Progenitor cell of endocrine pancreas (in vitro differentiated cells): Measurements from ENCODE around the gene MGST1. TPM values are rescaled to one million over a fixed set of nuclear protein-coding genes. Genes with fewer than 3 reads are reported as not detected.

Experiments
- DNase-seq: peaks from one replicate; pipeline ENCODE4 v3.0.0; 2021; ENCODE audit warnings: low spot score; ENCODE audit not compliant: unreplicated experiment
- H3K27ac Mint-ChIP-seq: 2 replicates; pipeline ENCODE4 v1.8.0; 2021; ENCODE audit warnings: mild to moderate bottlenecking, moderate library complexity, mixed read lengths
- H3K27me3 Mint-ChIP-seq: 2 replicates; pipeline ENCODE4 v1.8.0; 2021; ENCODE audit warnings: mixed read lengths
- H3K36me3 Mint-ChIP-seq: 2 replicates; pipeline ENCODE4 v1.8.0; 2022; ENCODE audit warnings: mixed read lengths; ENCODE audit not compliant: insufficient read depth
- H3K4me1 Mint-ChIP-seq: 2 replicates; pipeline ENCODE4 v1.8.0; 2021; ENCODE audit warnings: low read depth, mixed read lengths
- H3K4me3 Mint-ChIP-seq: 2 replicates; pipeline ENCODE4 v1.8.0; 2021; ENCODE audit warnings: low read depth, mild to moderate bottlenecking, moderate library complexity, mixed read lengths
- H3K9me3 Mint-ChIP-seq: 2 replicates; pipeline ENCODE4 v1.8.0; 2021; ENCODE audit warnings: low read depth, mixed read lengths
- total RNA-seq: library from RNA; stranded (reverse); gene quantifications from 2 replicates; pipeline ENCODE4 v1.2.1, GENCODE V29; 2021
- TF ChIP-seq, protein P1 (sequence below): fragments of 200-600 bp; sonication (generic); IDR thresholded peaks from one replicate; pipeline ENCODE4 v1.5.0; 2021; ENCODE audit warnings: antibody characterized with exemption, mild to moderate bottlenecking; ENCODE audit not compliant: unreplicated experiment

Gene MGST1
- total RNA-seq, 1 donor from 2014 or later: 198 TPM

DNA sequence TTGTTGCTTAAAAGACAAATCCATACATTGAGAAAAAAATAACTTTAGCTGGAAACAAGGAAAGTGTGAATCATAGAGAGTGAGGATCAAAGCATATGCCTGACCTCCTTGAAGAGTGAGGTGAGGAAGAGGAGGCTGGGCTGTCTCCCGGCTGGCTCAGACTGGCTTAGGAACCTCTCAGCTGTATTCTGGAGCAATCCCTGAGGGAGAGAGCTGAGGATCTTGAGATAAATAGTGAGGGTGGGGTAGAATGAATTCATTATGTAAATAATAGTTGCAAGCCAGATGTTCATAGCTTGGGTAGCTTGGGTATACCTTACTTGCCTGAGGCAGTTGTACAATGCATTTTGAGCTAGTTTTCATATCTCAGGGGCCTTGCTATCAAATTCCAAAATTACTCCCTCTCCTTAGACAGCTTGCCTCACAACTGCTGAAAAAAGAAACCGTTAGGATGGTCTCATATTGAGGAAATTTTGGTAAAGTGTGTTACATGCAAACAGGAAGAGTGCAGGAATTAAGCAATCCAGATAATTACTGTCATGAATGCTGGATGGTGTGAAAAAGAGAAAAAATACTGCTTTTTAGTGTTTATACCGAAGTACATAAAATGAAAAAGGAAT, 39.5 kb upstream of the MGST1 start:
- Mint-ChIP-seq H3K27ac (no peak overlapping the region), H3K36me3 (no peaks in the 10 kb centered on the region), H3K27me3 (no peaks in the 10 kb centered on the region), H3K4me1 (no peaks in the 10 kb centered on the region), H3K9me3 (peaks cover 23% of the 10 kb centered on the region), H3K4me3 (no peak overlapping the region)
- TF ChIP-seq, protein P1, sequence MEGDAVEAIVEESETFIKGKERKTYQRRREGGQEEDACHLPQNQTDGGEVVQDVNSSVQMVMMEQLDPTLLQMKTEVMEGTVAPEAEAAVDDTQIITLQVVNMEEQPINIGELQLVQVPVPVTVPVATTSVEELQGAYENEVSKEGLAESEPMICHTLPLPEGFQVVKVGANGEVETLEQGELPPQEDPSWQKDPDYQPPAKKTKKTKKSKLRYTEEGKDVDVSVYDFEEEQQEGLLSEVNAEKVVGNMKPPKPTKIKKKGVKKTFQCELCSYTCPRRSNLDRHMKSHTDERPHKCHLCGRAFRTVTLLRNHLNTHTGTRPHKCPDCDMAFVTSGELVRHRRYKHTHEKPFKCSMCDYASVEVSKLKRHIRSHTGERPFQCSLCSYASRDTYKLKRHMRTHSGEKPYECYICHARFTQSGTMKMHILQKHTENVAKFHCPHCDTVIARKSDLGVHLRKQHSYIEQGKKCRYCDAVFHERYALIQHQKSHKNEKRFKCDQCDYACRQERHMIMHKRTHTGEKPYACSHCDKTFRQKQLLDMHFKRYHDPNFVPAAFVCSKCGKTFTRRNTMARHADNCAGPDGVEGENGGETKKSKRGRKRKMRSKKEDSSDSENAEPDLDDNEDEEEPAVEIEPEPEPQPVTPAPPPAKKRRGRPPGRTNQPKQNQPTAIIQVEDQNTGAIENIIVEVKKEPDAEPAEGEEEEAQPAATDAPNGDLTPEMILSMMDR: no peak
- no peak for DNase-seq

- TF ChIP-seq, protein P1: no peak
- Mint-ChIP-seq H3K36me3 (no peaks in the 10 kb centered on the region), H3K27me3 (no peaks in the 10 kb centered on the region), H3K4me1 (no peaks in the 10 kb centered on the region), H3K9me3 (peaks cover 24% of the 10 kb centered on the region), H3K4me3 (no peak overlapping the region), H3K27ac (no peak overlapping the region)
- DNase-seq: no peak
Observed at GRCh38 chr12:16310934-16311333, 36.5 kb upstream of the MGST1 start.

DNA sequence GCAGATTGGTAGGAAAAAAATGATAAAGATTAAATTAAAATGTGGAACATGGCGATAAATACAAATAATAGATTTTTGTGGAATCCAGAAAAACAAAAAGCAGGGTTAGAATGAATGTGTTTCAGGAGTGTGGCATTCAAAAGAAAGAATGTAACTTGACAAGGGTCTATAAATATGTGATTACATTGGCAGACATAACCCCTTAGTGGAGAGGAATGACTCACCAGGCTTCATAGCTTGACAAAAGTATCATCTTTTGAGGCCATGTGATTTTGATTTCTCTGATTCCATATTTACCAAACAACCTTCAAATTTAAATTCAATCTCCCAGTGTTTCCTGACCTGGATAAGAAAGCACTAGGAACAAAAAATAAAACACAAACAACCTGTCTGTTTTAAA, 24.4 kb upstream of the MGST1 start:
- peaks cover 3% of the 10 kb centered on the region for H3K36me3 Mint-ChIP-seq
- no peak overlapping the region for H3K4me3 Mint-ChIP-seq
- no peaks in the 10 kb centered on the region for H3K27me3 Mint-ChIP-seq

DNA sequence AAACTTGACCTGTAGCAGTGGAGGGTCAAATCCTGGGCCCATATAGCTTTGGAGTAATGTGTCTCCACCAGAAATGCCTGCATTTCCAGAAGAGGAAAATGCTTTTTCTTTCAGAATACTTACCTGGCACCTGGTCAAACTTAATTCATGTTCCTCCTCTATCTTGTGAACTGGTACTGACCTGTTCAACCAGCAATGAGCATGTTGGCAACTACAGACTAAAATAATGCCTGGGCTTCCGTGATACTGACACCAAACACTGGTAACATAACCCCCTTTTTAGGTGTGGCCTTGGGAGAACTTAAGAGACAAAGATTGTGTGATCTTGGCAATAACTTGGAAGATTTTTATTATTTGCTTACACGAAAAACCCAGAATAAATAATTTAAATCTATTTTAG, 23.8 kb upstream of the MGST1 start:
- Mint-ChIP-seq H3K36me3 (peaks cover 3% of the 10 kb centered on the region), H3K4me3 (no peak overlapping the region), H3K9me3 (peaks cover 11% of the 10 kb centered on the region), H3K27ac (no peak overlapping the region), H3K4me1 (peaks cover 25% of the 10 kb centered on the region), H3K27me3 (no peaks in the 10 kb centered on the region)
- TF ChIP-seq, protein P1: no peak
- no peak for DNase-seq

More for the DNA sequence above, 24.4 kb upstream of the MGST1 start:
- no peak for DNase-seq
- Mint-ChIP-seq H3K4me1 (peaks cover 23% of the 10 kb centered on the region), H3K27ac (no peak overlapping the region), H3K9me3 (peaks cover 5% of the 10 kb centered on the region)
- TF ChIP-seq, protein P1: no peak

DNA sequence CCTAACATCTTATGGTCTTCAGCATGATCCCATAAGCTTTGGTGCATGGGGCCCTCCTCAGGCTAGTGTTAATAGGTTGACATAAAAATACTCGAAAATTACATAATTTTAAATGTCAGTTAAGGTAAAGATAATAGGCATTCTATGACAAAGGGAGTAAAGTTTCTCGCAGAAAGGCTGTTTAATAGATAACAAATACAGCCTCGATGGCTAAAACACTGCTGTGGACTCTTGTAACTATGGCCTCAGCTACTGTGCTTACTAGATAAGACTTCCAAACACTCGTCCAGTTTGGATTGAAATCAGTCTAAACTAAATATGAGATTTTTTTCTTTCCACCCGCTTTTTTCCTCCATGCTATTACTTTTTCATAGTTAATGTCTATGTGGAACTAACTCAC, 23.2 kb upstream of the MGST1 start:
- TF ChIP-seq, protein P1: no peak
- Mint-ChIP-seq H3K4me3 (no peak overlapping the region), H3K36me3 (peaks cover 3% of the 10 kb centered on the region), H3K4me1 (peaks cover 31% of the 10 kb centered on the region), H3K9me3 (peaks cover 11% of the 10 kb centered on the region), H3K27ac (no peak overlapping the region), H3K27me3 (no peaks in the 10 kb centered on the region)
- no peak for DNase-seq
